ENCODE results near the gene IL10RB.

DNA sequence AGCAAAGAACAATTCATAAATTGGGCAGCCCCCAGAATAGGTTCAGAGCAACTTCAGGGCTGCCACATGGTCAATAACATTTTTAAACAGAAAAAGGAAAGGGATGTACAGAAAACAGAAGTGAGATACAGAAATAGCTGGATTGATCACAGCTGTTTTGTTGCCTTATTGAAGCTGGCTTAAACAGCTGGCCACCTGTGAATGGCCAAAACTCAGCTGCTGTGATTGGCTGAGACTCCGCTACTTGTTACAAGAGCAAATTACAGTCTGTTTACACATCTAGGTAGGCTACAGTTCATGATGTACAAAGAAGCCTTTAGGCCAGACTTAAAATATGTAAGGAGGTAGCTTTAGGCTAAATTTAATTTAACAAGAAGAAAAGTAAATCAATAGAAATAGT, 47.0 kb downstream of the IL10RB start:
- TF ChIP-seq, protein P1, sequence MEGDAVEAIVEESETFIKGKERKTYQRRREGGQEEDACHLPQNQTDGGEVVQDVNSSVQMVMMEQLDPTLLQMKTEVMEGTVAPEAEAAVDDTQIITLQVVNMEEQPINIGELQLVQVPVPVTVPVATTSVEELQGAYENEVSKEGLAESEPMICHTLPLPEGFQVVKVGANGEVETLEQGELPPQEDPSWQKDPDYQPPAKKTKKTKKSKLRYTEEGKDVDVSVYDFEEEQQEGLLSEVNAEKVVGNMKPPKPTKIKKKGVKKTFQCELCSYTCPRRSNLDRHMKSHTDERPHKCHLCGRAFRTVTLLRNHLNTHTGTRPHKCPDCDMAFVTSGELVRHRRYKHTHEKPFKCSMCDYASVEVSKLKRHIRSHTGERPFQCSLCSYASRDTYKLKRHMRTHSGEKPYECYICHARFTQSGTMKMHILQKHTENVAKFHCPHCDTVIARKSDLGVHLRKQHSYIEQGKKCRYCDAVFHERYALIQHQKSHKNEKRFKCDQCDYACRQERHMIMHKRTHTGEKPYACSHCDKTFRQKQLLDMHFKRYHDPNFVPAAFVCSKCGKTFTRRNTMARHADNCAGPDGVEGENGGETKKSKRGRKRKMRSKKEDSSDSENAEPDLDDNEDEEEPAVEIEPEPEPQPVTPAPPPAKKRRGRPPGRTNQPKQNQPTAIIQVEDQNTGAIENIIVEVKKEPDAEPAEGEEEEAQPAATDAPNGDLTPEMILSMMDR (IDR thresholded peaks at IDR 0.05; ENCODE audit: low read depth, low read length) = no peak
- TF ChIP-seq EZH2phosphoT487 (IDR thresholded peaks at IDR 0.05; ENCODE audit: low read depth) = no peak

Data from OCI-LY3 (cell line).